B cell (primary cell): ENCODE measurements around the gene ADAMTSL5.

ENCODE experiments used
- CTCF ChIP-seq: fragments of 200-600 bp; IDR thresholded peaks from one replicate; pipeline ENCODE4 v1.8.0; 2022; ENCODE audit warnings: antibody characterized with exemption, mild to moderate bottlenecking
- EZH2 ChIP-seq: IDR thresholded peaks from 2 replicates; pipeline ENCODE4 v1.6.1; 2012; ENCODE audit warnings: borderline replicate concordance, low read depth, mild to moderate bottlenecking, moderate library complexity, low read length; ENCODE audit not compliant: insufficient read depth, poor library complexity, severe bottlenecking

- TF ChIP-seq CTCF: no peak
- no peak for TF ChIP-seq EZH2
Observed at GRCh38 chr19:1507192-1507660, 5.6 kb downstream of the ADAMTSL5 start.
